ENCODE data around the gene STXBP2.
A peak's percentile ranks its signal among the peaks of the same experiment; 100 is the strongest.

The STXBP2 gene

DNA sequence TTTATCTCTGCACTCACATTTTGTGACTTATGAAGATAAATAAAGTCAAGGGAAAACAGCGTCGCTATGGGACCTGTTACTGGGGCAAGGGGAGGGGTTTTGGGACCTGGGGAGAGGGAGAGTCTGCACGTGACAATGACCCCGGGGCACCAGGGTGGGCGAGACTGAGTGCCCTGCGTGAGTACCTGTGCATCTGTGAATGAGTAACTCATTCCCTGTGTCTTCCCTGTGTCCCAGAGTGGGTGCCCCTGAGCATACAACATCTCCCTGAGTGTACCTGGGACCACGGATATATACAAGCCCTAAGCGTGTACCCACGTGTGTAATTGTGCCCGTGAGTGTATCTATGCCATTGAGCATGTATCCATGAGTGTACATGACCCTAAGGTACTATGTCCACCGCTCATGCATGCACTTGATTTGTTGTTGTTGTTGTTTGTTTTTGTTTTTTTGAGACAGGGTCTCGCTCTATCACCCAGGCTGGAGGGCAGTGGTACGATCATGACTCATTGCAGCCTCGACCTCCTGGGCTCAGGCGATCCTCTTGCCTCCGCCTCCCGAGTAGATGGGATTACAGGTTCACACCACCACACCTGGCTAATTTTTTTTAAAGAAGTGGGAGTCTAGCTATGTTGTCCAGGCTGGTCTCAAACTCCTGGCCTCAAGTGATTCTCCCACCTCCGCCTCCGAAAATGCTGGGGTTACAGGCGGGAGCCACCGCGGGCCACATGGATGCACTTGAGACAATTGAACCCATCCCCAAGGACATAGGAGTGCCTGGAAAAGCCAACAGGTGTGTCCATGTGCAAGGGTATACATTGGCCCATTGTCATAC is 43.1 kb downstream of the STXBP2 start:
- DNase-seq (ENCODE audit: low spot score) = no peak

DNA sequence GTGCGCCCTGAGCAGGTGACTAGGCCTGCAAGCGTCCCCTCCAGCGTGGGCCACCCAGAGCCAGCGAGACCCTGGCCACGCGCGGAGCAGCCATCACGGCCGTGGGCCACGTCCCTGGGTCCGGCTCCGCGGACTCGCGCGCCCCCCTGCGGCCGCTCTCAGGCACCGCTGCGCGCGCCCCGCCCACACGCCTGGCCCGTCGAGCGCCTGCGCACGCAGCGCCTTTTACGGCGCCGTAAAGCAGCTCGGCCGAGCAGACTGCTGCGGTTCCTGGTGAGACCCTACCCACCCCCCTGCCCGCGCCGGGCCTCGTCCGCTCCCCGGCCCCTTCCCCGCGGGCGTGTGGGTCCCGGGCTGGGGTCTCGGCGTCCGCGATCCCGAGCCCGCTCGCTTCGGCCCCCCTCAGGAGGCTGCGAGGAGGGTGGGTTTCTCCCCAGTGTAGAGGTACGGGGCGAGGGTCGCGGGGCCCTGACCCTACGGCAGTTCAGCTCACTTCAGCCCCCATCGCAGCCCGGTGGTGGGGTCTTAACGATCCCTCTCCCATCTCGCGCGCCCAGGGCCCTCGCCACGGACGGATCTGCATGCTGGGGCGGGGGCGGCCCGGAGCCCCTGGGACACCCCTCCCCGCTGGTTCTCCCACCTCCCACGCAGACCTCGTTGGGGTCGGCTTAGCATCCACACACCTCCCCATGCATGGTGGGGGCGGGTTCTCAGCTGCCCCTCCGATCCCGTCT is 43.9 kb downstream of the STXBP2 start, which contains the start of gene TRAPPC5:
TRAPPC5 (plus strand) TSS at position 228 of the 734 bp plus-strand sequence. CDS start 1,421 bp downstream, outside the sequence.
- peak; percentile 67 for DNase-seq (ENCODE audit: low spot score)

DNA sequence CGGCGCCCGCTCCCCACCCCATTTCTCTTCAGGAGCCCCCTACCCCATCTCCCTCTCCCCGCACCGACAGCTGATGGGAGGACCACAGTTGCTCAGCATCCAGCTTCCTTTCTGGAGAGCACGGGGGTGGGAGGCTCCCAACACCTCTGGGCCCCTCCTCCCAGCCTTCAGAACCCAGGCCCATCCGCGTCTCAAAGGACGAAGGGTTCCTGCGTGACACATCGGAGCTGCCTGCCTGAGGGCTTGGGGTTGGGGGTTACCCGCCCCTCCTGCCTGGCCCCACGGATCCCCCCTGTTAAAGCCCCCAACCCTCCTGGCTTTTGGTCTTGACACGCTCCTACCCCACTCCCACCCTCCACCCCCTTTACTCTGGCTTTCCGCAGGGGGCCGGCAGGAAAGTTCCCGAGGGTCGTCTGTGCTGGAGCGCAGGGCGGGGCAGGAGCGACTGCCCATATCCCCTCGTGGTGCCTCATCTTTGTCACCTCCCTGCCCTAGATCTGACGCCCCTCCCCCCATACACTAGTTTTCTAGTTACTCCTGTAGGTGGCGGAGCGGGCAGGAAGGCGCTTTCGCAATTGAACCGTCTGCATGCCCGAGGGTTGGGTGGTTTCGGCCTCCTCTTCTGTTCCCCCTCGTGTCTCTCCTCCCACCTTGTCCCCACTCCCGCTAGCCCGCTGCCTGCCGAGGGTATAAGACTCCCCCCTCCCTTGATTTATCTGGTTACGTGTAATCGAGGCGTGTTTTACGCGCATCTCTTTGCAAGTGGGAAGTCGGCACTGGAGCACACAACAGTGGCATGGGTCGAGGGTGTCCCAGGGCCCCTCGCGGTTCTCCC is 44.6 kb downstream of the STXBP2 start:
- peak; percentile 63 for DNase-seq (ENCODE audit: low spot score)

DNA sequence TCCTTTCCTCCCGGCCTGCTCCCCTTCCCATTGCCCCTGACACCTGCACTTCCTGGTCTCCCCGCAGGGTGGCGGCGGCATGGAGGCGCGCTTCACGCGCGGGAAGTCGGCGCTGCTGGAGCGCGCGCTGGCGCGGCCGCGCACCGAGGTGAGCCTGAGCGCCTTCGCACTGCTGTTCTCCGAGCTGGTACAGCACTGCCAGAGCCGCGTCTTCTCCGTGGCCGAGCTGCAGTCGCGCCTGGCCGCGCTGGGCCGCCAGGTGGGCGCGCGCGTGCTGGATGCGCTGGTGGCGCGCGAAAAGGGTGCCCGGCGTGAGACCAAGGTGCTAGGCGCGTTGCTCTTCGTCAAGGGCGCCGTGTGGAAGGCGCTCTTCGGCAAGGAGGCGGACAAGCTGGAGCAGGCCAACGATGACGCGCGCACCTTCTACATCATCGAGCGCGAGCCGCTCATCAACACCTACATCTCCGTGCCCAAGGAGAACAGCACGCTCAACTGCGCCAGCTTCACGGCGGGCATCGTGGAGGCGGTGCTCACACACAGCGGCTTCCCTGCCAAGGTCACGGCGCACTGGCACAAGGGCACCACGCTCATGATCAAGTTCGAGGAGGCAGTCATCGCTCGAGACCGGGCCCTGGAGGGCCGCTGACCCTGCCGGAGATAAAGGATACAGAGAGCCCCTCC is 45.4 kb downstream of the STXBP2 start:
- no peak for DNase-seq (ENCODE audit: low spot score)

DNA sequence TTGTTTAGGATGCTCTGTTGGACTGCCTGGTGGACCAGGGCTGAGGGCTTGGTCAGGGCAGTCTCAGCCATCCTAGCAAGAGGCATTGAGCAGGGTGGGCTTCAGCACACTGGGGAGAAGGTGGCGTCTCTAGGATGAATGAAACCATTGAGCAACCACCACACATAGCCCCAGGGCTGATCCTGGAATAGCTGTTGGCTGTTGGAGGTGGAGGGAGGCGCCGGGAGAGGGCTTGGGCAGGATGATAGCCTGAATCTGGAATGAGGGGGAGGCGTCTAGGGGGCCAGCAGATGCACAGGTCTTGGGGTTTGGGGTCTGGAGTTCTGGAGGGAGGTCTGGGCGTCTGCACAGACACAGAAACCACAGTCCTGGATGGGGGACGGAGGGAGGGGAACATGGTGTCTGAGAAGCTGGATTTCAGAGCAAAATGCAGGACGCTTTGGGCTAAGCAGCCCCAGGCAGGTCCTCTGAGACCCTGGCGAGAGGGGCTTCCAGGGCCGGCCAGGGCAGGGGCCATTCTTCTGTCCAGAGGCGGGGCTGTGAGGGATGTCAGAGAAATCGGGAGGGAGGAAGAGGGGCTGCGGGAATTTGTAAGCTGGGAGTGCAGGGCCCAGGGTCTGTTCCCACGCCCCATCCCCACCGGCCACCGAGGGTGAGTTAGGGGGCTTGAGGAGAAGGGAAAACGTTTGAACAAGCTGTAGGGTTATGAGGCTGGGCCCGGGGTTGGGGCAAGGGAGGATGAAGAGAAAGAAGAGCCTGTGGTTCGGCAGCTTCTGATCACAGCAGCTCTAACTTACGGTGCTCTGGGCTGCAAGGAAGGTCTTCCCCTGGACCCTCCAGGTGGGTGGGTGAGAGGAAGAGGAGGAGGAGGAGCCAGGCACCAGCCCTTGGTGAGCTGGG is 48.9 kb downstream of the STXBP2 start:
- DNase-seq (ENCODE audit: low spot score) = no peak

DNA sequence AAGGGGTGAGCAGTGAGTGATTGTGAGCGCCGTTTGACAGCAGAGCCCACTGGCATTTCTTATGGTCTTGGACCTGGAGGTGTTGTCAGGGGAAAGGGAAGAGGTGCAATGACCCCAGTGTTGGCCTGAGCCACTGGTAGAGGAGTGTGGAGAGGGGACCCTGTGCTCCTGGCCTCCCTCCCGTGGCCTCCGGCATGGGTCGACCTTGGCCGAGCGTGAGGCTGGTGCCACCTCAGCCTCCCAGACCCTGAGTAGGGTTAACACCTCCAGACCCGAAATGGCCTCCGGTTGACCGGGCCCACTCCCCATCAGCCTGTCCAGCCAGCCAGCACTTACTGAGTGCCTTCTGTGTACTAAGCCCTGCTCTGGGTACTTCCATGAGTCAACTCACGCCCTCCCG is 50.3 kb downstream of the STXBP2 start:
- DNase-seq (ENCODE audit: low spot score) = no peak

DNA sequence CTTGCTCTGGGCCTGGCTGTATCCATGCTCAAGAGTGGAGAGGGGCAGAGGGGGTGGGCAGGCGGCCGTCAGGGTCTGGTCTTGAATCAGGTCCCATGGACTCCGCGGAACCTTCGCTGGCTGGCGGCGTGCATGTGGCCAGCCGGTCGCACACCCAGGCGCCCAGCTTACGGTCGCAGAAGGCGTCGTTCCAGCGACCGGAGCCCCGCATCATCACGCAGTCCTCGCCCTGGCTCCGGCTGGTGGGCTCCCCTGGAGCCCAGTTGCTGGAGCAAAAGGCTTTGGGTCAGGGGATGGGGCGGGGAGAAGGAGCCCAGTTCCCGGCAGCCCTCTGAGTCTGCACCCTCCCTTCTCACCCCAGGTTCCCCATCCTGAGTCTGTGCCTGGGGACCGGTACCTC is 52.3 kb downstream of the STXBP2 start:
- no peak for DNase-seq (ENCODE audit: low spot score)

DNA sequence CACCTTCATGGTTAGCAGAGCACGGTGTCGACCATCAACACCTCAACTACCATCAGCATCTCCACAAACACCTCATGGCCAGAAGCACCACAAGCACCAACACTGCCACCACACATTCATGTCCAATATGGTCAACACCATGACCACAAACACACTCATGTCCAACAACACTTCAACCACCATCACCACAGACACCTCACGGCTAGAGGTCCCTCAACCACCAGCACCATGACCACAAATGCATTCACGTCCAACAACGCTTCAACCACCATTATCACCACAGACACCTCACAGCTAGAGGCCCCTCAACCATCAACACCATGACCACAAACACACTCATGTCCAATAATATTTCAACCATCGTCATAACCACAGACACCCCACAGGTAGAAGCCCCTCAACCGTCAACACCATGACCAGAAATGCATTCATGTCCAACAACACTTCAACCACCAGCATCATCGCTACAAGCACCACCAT is 53.9 kb downstream of the STXBP2 start:
- DNase-seq (ENCODE audit: low spot score) = no peak

DNA sequence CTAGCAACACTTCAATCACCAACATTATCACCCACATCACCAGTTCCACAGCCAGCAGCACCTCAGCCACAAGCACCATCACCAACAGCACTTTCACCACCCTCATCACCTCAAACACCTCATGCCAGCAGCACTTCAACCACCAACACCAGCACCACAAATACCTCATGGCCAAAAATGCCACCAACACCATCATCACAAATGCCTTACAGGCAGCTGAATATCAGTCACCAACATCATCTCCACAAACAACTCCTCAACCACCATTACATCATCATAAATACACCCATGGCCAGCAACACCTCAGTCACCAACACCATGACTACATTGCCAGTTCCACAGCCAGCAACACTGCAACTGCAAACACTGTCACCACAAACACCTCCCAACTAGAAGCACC is 54.6 kb downstream of the STXBP2 start:
- DNase-seq (ENCODE audit: low spot score) = no peak

DNA sequence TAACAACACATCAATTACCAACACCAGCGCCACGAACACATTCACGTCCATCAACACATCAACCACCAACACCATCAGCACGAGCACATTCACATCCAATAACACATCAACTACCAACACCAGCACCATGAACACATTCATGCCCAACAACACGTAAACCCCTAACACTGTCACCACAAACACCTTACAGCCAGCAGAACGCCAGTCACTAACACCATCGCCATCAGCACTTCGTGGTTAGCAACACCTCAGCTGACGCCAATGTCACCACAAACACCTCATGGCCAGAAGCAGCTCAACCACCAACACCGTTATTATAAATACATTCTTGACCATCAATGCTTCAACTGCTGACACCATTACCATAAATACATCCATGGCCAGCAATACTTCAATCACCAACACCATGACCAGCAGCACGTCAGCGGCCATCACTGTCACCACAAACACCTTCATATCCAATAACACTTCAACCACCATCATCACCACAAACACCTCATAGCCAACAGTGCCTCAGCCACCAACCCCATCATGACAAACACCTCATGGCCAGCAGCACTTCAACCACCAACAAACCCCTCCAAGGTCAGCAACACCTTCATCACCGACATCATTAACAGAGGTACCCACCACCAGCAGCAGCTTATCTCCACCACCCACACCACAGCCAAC is 55.6 kb downstream of the STXBP2 start:
- no peak for DNase-seq (ENCODE audit: low spot score)

DNA sequence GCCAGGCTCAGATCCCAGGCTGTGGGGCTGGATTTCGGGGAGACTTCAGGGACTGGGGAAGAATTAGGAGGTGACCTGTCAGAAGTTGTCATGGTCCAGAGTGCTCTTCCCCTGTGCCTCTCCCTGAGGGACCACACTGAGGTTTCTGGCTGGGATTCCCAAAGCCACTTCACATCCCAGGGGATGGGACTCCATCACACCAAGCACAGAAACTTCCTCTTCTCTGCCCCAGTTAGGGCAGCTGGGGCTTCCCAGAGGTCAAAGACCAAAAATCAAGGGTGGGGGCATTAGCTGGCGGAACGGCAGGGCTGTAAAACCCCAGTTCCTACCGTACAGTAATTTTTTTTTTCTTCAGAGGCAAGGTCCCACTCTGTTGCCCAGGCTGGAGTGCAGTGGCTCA is 57.6 kb downstream of the STXBP2 start:
- no peak for DNase-seq (ENCODE audit: low spot score)
